ENCODE measurements around the gene HAUS5. TPM values are rescaled to one million over a fixed set of nuclear protein-coding genes. Genes with fewer than 3 reads are reported as not detected.

HAUS5 gene
- total and polyA plus RNA-seq, 12 donors: 5.2 to 38.2 (median 10.8) TPM

- H3K4me1 ChIP-seq (replicated peaks in 1 of 2): peaks cover 14 to 28% of the 10 kb centered on the region in 2 donors
- TF ChIP-seq, protein P1, sequence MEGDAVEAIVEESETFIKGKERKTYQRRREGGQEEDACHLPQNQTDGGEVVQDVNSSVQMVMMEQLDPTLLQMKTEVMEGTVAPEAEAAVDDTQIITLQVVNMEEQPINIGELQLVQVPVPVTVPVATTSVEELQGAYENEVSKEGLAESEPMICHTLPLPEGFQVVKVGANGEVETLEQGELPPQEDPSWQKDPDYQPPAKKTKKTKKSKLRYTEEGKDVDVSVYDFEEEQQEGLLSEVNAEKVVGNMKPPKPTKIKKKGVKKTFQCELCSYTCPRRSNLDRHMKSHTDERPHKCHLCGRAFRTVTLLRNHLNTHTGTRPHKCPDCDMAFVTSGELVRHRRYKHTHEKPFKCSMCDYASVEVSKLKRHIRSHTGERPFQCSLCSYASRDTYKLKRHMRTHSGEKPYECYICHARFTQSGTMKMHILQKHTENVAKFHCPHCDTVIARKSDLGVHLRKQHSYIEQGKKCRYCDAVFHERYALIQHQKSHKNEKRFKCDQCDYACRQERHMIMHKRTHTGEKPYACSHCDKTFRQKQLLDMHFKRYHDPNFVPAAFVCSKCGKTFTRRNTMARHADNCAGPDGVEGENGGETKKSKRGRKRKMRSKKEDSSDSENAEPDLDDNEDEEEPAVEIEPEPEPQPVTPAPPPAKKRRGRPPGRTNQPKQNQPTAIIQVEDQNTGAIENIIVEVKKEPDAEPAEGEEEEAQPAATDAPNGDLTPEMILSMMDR (IDR thresholded peaks at IDR 0.05): no peak
- TF ChIP-seq POLR2A (IDR thresholded peaks at IDR 0.05): no peak
- DNase-seq: peak; percentile 71 to 92 (median 85)
- WGBS, 4 donors: 14 to 18% (median 16%) methylated on average over 11 to 20 of the region's 20 CpGs
- no peaks in the 10 kb centered on the region for H3K27me3 ChIP-seq
- H3K36me3 ChIP-seq (replicated peaks in 1 of 2): no peaks in the 10 kb centered on the region
- H3K9me3 ChIP-seq (replicated peaks in 1 of 3): no peaks in the 10 kb centered on the region
- peak overlapping the region; percentile 73 to 92 (median 81) for H3K27ac ChIP-seq
- intact Hi-C loops (cut with DNase I): no loop called here
- H3K4me3 ChIP-seq: peak overlapping the region in 3 of 4 donors; percentile 22 to 58 (median 55)
Observed at GRCh38 chr19:35644987-35645679, 32.6 kb downstream of the HAUS5 start.

DNA sequence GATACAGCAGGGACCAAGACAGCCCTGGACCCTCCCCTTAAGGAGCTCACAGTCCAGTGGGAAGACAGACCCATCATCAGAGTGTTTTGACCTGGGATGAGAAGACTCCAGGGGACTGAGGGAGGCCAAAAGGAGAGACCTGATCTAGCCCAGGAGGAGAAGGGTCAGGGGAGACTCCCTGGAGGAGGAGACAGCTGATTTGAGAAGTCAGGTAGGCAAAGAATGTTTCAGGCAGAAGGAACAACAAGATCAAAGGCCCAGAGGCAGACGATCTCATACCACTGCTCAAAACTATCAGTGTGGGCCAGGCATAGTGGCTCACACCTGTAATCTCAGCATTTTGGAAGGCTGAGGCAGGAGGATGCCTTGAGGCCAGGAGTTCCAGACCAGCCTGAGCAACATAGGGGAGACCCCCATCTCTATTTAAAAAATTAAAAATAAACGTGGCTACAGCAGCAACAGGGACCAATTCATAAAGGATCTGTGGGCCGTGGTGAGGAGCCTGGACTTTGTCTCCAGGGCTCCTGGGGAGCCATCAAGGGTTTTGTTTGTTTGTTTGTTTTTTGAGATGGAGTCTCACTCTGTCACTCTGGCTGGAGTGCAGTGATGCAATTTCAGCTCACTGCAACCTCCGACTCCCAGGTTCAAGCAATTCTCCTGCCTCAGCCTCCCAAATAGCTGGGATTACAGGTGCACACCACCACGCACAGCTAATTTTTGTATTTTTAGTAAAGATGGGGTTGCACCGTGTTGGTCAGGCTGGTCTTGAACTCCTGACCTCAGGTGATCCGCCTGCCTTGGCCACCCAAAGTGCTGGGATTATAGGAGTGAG lies 33.4 kb downstream of the HAUS5 start:
- no peak overlapping the region for H3K4me3 ChIP-seq
- H3K36me3 ChIP-seq (replicated peaks in 1 of 2): no peaks in the 10 kb centered on the region
- H3K27me3 ChIP-seq: no peaks in the 10 kb centered on the region
- intact Hi-C loops (cut with DNase I): no loop called here
- peaks cover 14 to 31% of the 10 kb centered on the region in 2 donors for H3K4me1 ChIP-seq (replicated peaks in 1 of 2)
- no peak for DNase-seq
- 69 to 77% (median 75%) methylated on average over 7 of the region's 7 CpGs for WGBS, 4 donors
- peak overlapping the region in 1 of 5 donors; percentile 92 for H3K27ac ChIP-seq
- no peak for TF ChIP-seq POLR2A (IDR thresholded peaks at IDR 0.05)
- TF ChIP-seq, protein P1 (IDR thresholded peaks at IDR 0.05): no peak
- no peaks in the 10 kb centered on the region for H3K9me3 ChIP-seq (replicated peaks in 1 of 3)

DNA sequence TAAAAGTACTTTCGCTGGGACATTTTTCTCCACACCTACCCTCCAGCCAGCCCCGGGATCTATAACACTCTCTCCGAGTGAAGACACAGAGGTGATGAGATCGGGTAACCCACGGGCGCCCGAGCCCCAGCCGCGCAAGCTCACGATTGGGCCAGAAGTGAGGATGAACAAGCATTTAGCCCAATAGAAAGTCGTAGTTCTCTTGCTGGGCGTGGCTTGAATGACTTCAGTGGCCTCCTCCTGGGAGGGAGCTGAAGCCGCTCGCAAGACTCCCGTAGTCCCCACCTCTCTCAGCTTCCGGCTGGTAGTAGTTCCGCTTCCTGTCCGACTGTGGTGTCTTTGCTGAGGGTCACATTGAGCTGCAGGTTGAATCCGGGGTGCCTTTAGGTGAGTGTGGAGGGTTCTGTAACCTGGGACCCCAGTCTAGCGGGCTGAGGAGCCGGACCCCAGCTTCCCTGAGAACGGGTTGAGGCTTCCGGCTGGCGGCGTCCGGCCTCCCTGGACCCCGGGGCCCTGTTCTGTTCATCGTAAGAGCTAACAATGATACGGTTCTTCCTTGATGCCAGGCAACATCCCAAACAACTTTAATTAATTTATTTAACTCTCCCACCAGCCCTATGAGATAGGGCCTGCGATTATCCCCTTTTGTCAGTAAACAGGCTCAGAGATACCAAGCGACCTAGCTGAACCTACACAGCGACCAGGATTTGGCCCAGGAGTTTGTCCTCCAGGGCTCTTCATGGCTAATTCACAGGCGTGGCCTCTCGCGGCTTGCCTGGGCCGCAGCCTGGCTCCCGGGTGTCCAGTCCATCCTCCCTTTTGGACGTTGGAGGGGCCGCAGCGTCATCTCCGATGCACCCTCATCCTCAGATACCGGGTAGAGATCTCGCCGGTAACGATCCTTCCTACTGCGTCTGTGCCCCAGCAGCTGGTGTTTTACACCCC lies 35.8 kb downstream of the HAUS5 start, which contains the start of gene COX6B1:
Gene COX6B1 (plus strand): TSS at position 307 of the 945 bp plus-strand sequence. CDS start 2,921 bp downstream, outside the sequence.
- H3K9me3 ChIP-seq (replicated peaks in 1 of 3): no peaks in the 10 kb centered on the region
- WGBS, 4 donors: 0 to 1% (median 0%) methylated on average over 32 to 46 of the region's 46 CpGs
- peak in 1 of 2 donors; percentile 81 for TF ChIP-seq POLR2A (IDR thresholded peaks at IDR 0.05)
- TF ChIP-seq, protein P1 (IDR thresholded peaks at IDR 0.05): no peak
- H3K27ac ChIP-seq: peak within 1 kb of the TSS; percentile 40 to 86 (median 79)
- peak within 1 kb of the TSS; percentile 56 to 87 (median 64) for H3K4me3 ChIP-seq
- intact Hi-C loops (cut with DNase I): no loop called here
- peaks cover 14 to 31% of the 10 kb centered on the region in 2 donors for H3K4me1 ChIP-seq (replicated peaks in 1 of 2)
- peaks cover 0 to 21% of the 10 kb centered on the region in 2 donors for H3K36me3 ChIP-seq (replicated peaks in 1 of 2)
- DNase-seq: peak; percentile 90 to 98 (median 96)
- H3K27me3 ChIP-seq: no peaks in the 10 kb centered on the region
